ENCODE results near the gene KRTAP10-12. TPM values are rescaled to one million over a fixed set of nuclear protein-coding genes. Genes with fewer than 3 reads are reported as not detected.

KRTAP10-12 gene
- total and polyA plus RNA-seq, 2 of the 13 experiments (the other 11 are each of a cell fraction or from before 2014, with no cell fraction given) = not detected

DNA sequence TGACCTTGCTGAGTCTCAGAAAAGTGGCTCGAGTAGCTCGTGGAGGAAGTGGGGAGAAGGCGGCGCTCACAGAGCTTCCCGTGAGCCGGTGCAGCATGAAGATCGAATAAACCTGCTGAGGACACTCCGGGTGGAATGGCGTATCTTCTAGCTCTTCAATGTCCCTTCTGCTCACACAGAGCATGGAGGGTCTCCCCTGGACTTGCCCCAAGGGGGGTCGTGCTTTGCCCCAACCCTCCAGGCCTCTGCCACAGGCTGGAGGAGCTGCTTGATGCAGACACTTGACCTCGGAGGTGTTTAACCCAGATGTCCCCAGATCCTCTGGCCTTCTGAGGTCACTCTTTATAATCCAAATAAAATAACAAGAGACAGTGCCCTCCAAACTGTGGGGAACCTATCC lies 2.2 kb upstream of the KRTAP10-12 start:
- BruUV-seq (replicated peaks) = no TSS peak
- ATAC-seq (no peak), FAIRE-seq (no peak)

More for the DNA sequence above, 2.2 kb upstream of the KRTAP10-12 start:
- Histone ChIP-seq H3K27me3 (ENCODE audit: control insufficient read depth in 1 of 2, insufficient read depth in 2 of 2, low read length in 2 of 2) (peaks cover 0 to 2% of the 10 kb centered on the region in 2 experiments; a peak in 1 of 5 replicates), H3K4me3 (replicated peaks in 1 of 3; ENCODE audit: insufficient read depth in 1 of 3, low read depth in 2 of 3, low read length in 3 of 3) (no peak overlapping the region), H3K9me3 (ENCODE audit: low read length) (peaks cover 16% of the 10 kb centered on the region), H3K4me1 (ENCODE audit: insufficient read depth, low read length) (peaks cover 47% of the 10 kb centered on the region), H3K9ac (ENCODE audit: insufficient read depth, low read depth, low read length) (no peak overlapping the region), H3K27ac (ENCODE audit: extremely low read length, insufficient read depth, low read length) (no peak overlapping the region), H3K79me2 (ENCODE audit: insufficient read depth, low read length) (no peaks in the 10 kb centered on the region), H3K4me2 (ENCODE audit: low read depth, low read length) (no peak overlapping the region), H4K20me1 (ENCODE audit: insufficient read depth, low read length) (no peaks in the 10 kb centered on the region), H2AFZ (ENCODE audit: low read length) (no peak overlapping the region), H3K36me3 (replicated peaks in 1 of 2; ENCODE audit: control insufficient read depth in 1 of 2, insufficient read depth in 2 of 2, low read length in 2 of 2) (no peaks in the 10 kb centered on the region)
- intact Hi-C loops (cut with micrococcal nuclease; ENCODE audit: unreplicated experiment) = loop anchor here (10.0 kb wide), 1 partner anchor 60 kb away; the partner anchor contains the start of gene KRTAP10-10
- 51% methylated on average over 7 of the region's 11 CpGs for WGBS (ENCODE audit: low lambda C conversion rate)
- POLR2A ChIA-PET = no interaction called here
- CTCF ChIA-PET (ENCODE audit: low intra/inter-chr PET ratio, low total read pairs) = no interaction called here
- no peak for DNase-seq (ENCODE audit: low spot score)
- in situ Hi-C loops (cut with HindIII; ENCODE audit: extremely low pct_ligation_motif_present, low pct_unique_long_range_greater_than_20kb) = no loop called here
- no peak for TF ChIP-seq KAT7 (CRISPR knock-in tag; IDR thresholded peaks at IDR 0.05; ENCODE audit: borderline replicate concordance)
- no peak for TF ChIP-seq THAP9 (CRISPR knock-in tag; IDR thresholded peaks at IDR 0.05; ENCODE audit: borderline replicate concordance)
- no peak for TF ChIP-seq SOX5 (CRISPR knock-in tag; IDR thresholded peaks at IDR 0.05; ENCODE audit: borderline replicate concordance)
- no peak for TF ChIP-seq TAF15 (IDR thresholded peaks at IDR 0.05; ENCODE audit: low read depth, low read length, poor library complexity, severe bottlenecking)
- no peak for TF ChIP-seq BRF2 (CRISPR knock-in tag; IDR thresholded peaks at IDR 0.05)
- no peak for TF ChIP-seq SIN3B (IDR thresholded peaks at IDR 0.05; ENCODE audit: low read length)
- no peak for TF ChIP-seq REXO4 (CRISPR knock-in tag; IDR thresholded peaks at IDR 0.05; ENCODE audit: borderline replicate concordance)
- TF ChIP-seq ZNF569 (CRISPR knock-in tag; IDR thresholded peaks at IDR 0.05; ENCODE audit: borderline replicate concordance) = no peak
- no peak for TF ChIP-seq NFYB (CRISPR knock-in tag; IDR thresholded peaks at IDR 0.05)
- TF ChIP-seq RBM39 (IDR thresholded peaks at IDR 0.05; ENCODE audit: low read depth, low read length, poor library complexity, severe bottlenecking) = no peak
- TF ChIP-seq NFIB (CRISPR knock-in tag; IDR thresholded peaks at IDR 0.05; ENCODE audit: borderline replicate concordance) = no peak
- no peak for TF ChIP-seq CAMTA2 (CRISPR knock-in tag; IDR thresholded peaks at IDR 0.05; ENCODE audit: borderline replicate concordance)
- TF ChIP-seq ZBTB38 (CRISPR knock-in tag; IDR thresholded peaks at IDR 0.05) = no peak
- no peak for TF ChIP-seq DRAP1 (CRISPR knock-in tag; IDR thresholded peaks at IDR 0.05)
